Measurements from ENCODE around the gene DNAAF1.
"Not testable (repeated sequence)": the region's sequence is repeated elsewhere in the genome, so short reads cannot be mapped to it uniquely, and the experiment has no call there.

The DNAAF1 gene

GRCh38 chr16:84186685-84187437, 41.8 kb downstream of the DNAAF1 start, which contains the start of gene TAF1C:
TSS of gene TAF1C (minus strand) at chr16:84187057. CDS start at chr16:84184988, 2,069 bp downstream.
- peak; percentile 91 for DNase-seq

DNA sequence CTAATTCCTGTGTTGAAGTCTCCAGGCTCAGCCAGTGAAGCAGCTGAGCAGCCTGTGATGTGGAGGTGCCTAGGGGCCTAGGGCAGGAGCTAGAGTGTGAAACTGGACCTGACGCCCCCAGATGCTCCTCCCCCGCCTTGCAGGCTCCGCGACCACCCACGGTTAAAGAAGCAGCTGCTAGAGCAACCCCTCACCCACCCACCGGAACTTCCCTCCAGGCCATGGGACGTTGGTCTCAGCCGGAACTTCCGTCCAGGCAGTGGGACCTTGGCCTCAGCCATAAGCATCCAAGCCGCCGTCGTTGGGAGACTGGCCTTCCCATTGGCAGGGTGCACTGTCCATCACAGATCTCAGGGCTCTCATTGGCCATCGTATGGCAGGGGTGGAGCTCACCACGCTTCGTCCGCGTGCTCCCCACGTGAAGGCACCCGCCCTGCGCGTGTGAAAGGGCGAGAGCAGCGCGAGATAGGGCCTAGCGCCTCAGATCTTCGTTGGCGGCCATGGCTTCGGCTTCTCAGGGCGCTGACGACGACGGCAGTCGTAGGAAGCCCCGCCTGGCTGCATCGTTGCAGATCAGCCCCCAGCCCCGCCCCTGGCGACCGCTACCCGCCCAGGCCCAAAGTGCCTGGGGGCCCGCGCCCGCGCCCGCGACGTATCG, 45.8 kb downstream of the DNAAF1 start, which contains the start of gene ADAD2:
Gene ADAD2, plus strand, starts transcription at position 427 of the 658 bp plus-strand sequence. Its CDS starts 74 bp downstream, at position 501.
- DNase-seq, result no peak

DNA sequence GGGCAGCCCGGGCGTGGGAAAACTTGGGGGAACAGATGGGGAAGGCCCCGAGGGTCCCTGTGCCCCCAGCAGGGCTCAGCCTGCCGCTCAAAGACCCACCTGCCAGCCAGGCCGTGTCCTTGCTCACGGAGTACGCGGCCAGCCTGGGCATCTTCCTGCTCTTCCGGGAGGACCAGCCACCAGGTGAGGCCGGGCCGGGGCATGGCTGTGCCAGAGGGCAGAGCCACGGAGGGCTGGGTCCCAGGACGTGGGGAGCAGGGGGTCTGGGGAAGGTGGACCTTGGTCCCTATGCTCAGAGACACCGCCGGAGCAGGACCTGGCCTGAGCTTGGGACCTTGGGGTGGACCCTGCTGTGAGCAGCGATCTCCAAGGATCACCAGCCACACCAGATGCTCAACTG, 46.4 kb downstream of the DNAAF1 start:
- no peak for DNase-seq

DNA sequence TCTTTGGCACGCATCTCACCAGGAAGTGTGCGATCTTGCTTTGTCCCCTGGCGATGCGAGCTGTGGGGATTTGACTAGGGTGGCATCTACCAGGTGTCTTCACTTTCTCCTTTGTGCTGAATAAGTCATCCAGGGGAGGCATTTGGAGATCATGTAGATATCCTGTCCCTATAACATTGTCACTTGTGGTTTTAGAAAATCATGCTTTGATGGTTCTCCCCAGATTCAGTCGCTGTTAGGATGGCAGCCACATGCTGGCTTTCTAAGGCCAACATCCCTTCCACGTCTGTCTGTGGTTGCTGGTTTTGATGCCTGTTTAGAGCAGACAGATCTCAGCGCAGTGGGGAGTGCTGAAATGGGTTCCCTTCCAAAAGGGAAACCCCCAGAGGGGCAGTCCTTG, 48.4 kb downstream of the DNAAF1 start:
- no peak for DNase-seq

DNA sequence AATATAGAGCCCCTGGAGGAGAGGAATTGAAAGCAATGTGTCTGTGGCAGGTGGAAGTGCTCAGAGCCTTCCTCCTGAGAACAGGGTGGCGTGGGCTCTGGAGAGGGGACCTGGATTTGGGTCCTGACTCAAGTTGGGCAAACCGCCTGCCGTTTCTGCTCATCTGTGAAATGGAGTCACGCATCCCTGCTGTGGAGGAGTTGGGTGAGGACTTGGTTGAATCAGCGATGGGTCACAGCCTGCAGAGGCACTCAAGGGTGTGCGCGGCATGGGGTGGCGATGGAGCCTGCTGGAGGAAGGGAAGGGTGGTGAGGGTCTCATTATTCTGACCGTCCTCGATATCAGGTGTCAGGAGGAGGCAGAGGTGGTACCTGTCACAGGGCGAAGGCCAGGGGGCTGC, 48.9 kb downstream of the DNAAF1 start:
- no peak for DNase-seq

DNA sequence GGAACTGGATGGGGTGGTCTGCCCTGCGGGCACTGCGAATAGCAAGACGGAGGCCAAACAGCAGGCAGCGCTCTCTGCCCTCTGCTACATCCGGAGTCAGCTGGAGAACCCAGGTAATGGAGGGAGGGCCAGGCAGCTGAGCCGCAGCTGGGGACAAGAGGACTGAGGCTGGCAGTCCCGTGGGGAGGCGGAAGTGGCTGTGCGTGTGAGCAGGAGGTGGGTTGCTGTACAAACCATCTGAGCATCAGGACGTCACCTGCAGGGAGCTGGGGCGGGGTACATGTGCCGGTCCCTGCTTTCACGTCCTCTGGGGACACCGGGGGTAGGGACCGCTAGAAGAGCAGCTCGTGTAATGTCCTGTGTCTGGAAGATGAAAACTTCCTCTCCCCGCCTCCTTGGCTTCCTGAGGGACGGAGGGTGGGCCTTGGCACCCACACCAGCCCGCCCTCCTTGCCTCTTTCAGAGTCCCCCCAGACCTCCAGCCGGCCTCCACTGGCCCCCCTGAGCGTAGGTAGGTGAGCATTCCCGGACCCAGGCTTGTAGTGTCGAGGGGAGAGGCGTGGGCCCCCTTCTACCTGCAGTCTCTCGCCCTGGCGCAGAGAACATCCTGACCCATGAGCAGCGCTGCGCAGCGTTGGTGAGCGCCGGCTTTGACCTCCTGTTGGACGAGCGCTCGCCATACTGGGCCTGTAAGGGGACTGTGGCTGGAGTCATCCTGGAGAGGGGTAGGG, 49.5 kb downstream of the DNAAF1 start:
- peak; percentile 87 for DNase-seq

- DNase-seq, result no peak
Observed at GRCh38 chr16:84195201-84196093, 50.3 kb downstream of the DNAAF1 start.

DNA sequence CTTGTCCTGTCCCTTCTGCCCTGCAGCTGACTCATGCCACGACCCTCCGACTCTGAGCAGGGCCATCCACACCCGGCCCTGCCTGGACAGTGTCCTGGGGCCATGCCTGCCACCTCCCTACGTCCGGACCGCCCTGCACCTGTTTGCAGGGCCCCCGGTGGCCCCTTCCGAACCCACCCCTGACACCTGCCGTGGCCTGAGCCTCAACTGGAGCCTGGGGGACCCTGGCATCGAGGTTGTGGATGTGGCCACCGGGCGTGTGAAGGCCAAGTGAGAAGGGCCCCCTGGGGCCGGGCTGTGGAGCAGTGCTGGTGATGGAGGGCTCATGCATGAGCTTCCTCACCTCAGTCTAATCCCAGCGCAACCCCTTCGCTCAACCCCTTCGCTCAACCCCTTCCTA, 51.0 kb downstream of the DNAAF1 start:
- no peak for DNase-seq

DNA sequence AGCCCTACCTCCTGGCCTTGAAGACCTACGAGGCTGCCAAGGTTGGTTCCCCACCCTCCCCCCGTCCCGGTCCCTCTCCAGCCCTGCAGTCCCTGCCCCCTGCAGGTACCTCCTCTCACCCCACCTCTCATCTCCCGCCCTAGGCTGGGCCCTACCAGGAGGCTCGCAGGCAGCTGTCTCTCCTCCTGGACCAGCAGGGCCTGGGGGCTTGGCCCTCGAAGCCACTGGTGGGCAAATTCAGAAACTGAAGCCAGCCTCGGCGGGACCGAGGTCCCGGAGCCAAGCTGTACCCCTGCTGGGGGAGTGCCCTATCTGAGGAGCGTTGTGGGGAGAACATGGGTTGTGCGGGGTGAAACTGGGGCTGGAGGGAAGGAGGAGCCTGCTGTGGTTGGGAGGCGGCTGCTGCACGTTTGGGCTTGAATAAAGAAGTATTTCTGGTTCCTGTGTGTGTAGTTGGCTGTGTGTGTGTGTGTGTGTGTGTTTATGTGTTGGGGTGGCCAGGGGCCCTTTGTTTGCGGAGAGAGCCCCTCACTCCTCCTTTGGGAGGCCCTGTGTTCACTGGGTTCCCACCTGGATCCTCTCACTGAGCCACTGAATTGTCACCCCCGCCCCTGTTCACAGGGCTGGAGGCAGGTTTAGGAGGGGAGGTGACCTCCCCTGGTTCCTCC, 51.8 kb downstream of the DNAAF1 start:
- DNase-seq, result no peak

GRCh38 chr16:84197466-84198128, 52.5 kb downstream of the DNAAF1 start:
- no peak for DNase-seq

- no peak for DNase-seq
Observed at GRCh38 chr16:84198401-84198800, 53.3 kb downstream of the DNAAF1 start.

- no peak for DNase-seq
Observed at GRCh38 chr16:84199097-84199496, 54.0 kb downstream of the DNAAF1 start.

GRCh38 chr16:84199861-84200260, 54.8 kb downstream of the DNAAF1 start:
- no peak for DNase-seq

DNA sequence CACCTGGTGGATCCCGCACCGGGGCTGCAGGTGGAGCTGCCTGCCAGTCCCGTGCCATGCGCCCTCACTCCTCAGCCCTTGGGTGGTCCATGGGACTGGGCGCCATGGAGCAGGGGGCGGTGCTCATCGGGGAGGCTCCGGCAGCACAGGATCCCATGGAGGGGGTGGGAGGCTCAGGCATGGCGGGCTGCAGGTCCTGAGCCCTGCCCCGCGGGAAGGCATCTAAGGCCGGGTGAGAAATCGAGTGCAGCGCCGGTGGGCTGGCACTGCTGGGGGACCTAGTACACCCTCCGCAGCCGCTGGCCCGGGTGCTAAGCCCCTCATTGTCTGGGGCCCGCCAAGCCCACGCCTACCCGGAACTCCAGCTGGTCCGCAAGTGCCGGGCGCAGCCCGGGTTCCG, 59.4 kb downstream of the DNAAF1 start:
- DNase-seq, result not testable (repeated sequence)

GRCh38 chr16:84205123-84205522, 60.0 kb downstream of the DNAAF1 start:
- not testable (repeated sequence) for DNase-seq

DNA sequence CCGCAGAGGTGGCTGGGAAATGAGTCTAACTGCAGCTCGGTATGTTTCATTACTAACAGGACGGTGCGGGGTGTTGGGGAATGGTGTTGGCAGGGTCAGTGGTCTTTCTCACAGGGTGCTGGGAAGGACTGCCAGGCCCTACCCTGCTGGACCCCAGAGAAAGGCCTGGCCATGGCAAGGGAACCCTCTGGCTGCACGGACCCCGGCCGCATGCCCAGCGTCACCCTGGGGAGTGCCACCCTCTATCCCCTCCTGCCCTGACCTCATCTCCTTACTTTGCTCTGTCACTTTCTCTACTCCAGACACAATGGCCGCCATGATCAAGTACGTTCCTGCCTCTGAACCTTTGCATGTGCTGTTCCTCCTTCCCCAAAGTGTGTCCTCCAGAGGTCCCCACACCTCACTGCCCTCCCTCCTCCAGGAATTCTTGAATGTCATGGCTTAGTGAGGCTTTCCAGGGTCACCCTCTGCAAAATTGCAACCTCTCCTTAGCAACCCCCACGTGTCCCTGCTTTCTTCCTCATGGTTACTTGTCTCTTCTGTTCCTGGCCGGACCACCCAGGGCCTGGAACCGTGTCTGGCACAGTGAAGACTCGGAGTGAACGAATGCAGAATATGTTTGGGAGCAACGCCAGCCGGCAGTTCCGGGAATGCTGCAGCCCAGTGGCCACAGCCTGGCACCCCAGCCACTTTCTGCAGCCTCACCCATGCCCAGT, 61.0 kb downstream of the DNAAF1 start:
- DNase-seq, result no peak

DNA sequence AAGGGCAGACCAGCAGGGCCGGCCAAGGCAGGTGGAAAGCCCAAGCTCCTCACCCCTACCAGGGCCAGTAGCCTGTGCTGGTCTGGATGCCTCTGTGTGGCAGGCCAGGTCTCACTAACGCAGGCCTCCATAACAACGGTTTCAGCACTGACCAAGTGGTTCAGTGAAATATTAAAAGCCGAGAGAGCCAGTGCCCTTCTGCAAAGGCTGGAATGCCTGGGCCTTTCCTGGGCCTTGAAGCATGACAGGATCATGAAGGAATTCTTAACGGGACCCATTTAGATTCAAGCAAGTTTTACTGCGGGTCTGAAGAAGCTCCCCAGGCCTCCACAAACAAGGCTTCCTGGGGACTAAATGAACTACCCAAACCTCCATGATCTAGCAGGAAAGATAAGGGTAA, 62.1 kb downstream of the DNAAF1 start:
- DNase-seq, result no peak

DNA sequence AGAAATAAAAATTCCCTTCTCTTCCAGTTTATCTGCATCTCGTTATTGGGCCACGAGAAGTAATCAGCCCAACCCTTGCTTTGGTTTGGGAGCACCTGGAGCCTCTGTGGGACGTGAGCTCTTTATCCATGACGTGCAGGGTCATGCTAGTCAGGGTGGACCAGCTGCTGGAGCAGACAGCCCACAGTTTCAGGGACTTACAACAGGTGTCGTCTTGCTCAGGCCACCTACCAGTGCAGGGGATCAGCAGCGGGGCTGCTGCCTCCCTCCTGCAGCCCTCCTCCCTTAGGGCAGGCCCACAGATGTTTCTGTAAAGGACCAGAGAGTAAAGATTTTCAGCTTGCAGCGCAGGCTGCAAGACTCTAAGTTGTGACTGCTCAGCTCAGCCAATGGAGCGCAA, 62.8 kb downstream of the DNAAF1 start:
- no peak for DNase-seq

DNA sequence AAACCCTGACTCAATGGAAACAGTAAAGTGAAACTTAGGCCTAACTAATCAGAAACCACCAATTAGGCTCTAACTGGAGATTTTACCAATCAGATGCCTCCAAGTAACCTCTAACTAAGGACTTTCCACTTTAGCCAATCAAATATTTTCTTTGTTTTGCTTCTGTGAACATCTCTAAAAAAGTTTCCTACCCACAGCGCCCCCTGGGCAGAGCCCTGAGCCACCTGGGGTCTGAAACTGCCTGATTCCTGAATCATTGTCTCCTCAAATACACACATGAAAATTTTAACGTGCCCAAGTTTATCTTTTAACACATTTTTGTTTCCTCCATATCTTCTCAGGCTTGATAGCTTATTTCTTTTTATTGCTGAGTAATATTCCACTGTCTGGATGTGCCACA, 64.9 kb downstream of the DNAAF1 start:
- DNase-seq, result no peak

- no peak for DNase-seq
Observed at GRCh38 chr16:84212154-84212553, 67.0 kb downstream of the DNAAF1 start.

- no peak for DNase-seq
Observed at GRCh38 chr16:84212631-84213030, 67.5 kb downstream of the DNAAF1 start.

Data from DMS153 (cell line).